Keratinocyte (primary cell): ENCODE results near the gene SDCCAG8. TPM values are rescaled to one million over a fixed set of nuclear protein-coding genes. Genes with fewer than 3 reads are reported as not detected.

Source experiments
- DNase-seq: peaks from one replicate; pipeline ENCODE4 v3.0.0-alpha.2; 2011; ENCODE audit warnings: low read depth, missing footprints, low spot score
- FAIRE-seq: peaks from 2 replicates; lab custom pipeline; 2011; peaks lifted over from hg19 to GRCh38; lab: Jason Lieb, UNC
- H2AFZ ChIP-seq: 2 replicates; pipeline ENCODE4 v1.6.0; 2012; ENCODE audit warnings: low read length, control low read depth, inconsistent platforms; ENCODE audit not compliant: control insufficient read depth
- H3K27ac ChIP-seq: 2 replicates; pipeline ENCODE4 v1.5.1; 2011; ENCODE audit warnings: low read length; ENCODE audit not compliant: control insufficient read depth, insufficient read depth
- H3K27me3 ChIP-seq: 3 replicates; pipeline ENCODE4 v1.6.0; 2011; ENCODE audit warnings: low read length; ENCODE audit not compliant: control insufficient read depth, insufficient read depth; ENCODE audit errors: extremely low read depth
- H3K36me3 ChIP-seq, 2 experiments: 2 replicates in 1 of 2; 3 replicates in 1 of 2; pipeline ENCODE4 v1.5.1; 2011; ENCODE audit warnings: low read length in 2 of 2, mild to moderate bottlenecking in 1 of 2; ENCODE audit not compliant: control insufficient read depth in 2 of 2, insufficient read depth in 2 of 2; ENCODE audit errors: extremely low read depth in 1 of 2
- H3K4me1 ChIP-seq: 3 replicates; pipeline ENCODE4 v1.5.1; 2011; ENCODE audit warnings: low read length; ENCODE audit not compliant: control insufficient read depth, insufficient read depth; ENCODE audit errors: extremely low read depth
- H3K4me2 ChIP-seq: 3 replicates; pipeline ENCODE4 v1.6.0; 2011; ENCODE audit warnings: low read depth, low read length; ENCODE audit not compliant: control insufficient read depth, insufficient read depth; ENCODE audit errors: extremely low read depth
- H3K4me3 ChIP-seq, 3 experiments: fragments of 200-600 bp in 1 of 3; sonication (generic) in 1 of 3; 2 replicates in 2 of 3; 3 replicates in 1 of 3; pipeline ENCODE4 v1.5.1; 2011 to 2016; ENCODE audit warnings: low read length in 3 of 3, mild to moderate bottlenecking in 3 of 3, control low read depth in 2 of 3, inconsistent platforms in 1 of 3, low read depth in 1 of 3, mixed read lengths in 1 of 3, mixed run types in 1 of 3, moderate library complexity in 1 of 3; ENCODE audit not compliant: control insufficient read depth in 2 of 3, insufficient read depth in 2 of 3; ENCODE audit errors: extremely low read depth in 1 of 3
- H3K79me2 ChIP-seq: 2 replicates; pipeline ENCODE4 v1.6.0; 2012; ENCODE audit warnings: low read length; ENCODE audit not compliant: control insufficient read depth, insufficient read depth
- H3K9ac ChIP-seq: 3 replicates; pipeline ENCODE4 v1.6.0; 2011; ENCODE audit warnings: low read length; ENCODE audit not compliant: control insufficient read depth, insufficient read depth; ENCODE audit errors: extremely low read depth
- H3K9me1 ChIP-seq: 3 replicates; pipeline ENCODE4 v1.6.0; 2011; ENCODE audit warnings: low read length; ENCODE audit not compliant: control insufficient read depth, insufficient read depth; ENCODE audit errors: extremely low read depth
- H3K9me3 ChIP-seq: 2 replicates; pipeline ENCODE4 v1.5.1; 2012; ENCODE audit warnings: low read depth, low read length; ENCODE audit not compliant: control insufficient read depth
- H4K20me1 ChIP-seq: 3 replicates; pipeline ENCODE4 v1.6.0; 2011; ENCODE audit warnings: low read length; ENCODE audit not compliant: control insufficient read depth, insufficient read depth; ENCODE audit errors: extremely low read depth
- EZH2 ChIP-seq: IDR thresholded peaks from one replicate; pipeline ENCODE4 v1.6.1; 2012; ENCODE audit warnings: inconsistent platforms, mild to moderate bottlenecking, low read length, moderate library complexity
- dilution Hi-C: fragments of 300-500 bp; cut with MboI; formaldehyde crosslinking; loops from one replicate; pipeline ENCODE4 v1.7.0; 2020; ENCODE audit warnings: low sequenced_read_pairs; ENCODE audit not compliant: extremely low pct_ligation_motif_present
- polyA plus RNA-seq, 5 experiments: library from polyadenylated mRNA; depleted of rRNA in 3 of 5; stranded (reverse) in 3 of 5; stranded (forward) in 1 of 5; unstranded in 1 of 5; fragments of >200 nt; gene quantifications; 1 replicate in 1 of 5; 2 replicates in 3 of 5; 3 replicates in 1 of 5; pipeline versions ENCODE4 v1.2.1 to v1.2.3, GENCODE V29; 2011 to 2012; ENCODE audit warnings: missing spikeins in 2 of 5, low read depth in 1 of 5, low replicate concordance in 1 of 5
- TF ChIP-seq, protein P1 (sequence below), 3 experiments: IDR thresholded peaks in 1 of 3; conservative IDR thresholded peaks in 1 of 3; optimal IDR thresholded peaks in 1 of 3; 2 replicates in 2 of 3; 3 replicates in 1 of 3; pipeline versions ENCODE3 to v1.5.1; 2011; ENCODE audit warnings: low read length in 3 of 3, mild to moderate bottlenecking in 3 of 3, moderate library complexity in 2 of 3, control low read depth in 1 of 3, inconsistent platforms in 1 of 3; ENCODE audit not compliant: insufficient read depth in 2 of 3; ENCODE audit errors: extremely low read depth in 1 of 3

SDCCAG8 gene
- polyA plus RNA-seq, 1 donor (not counting 4 experiments of a cell fraction or from before 2014, with no cell fraction given): 61.6 TPM

- Histone ChIP-seq H3K36me3 (no peaks in the 10 kb centered on the region), H4K20me1 (no peaks in the 10 kb centered on the region), H3K27me3 (no peaks in the 10 kb centered on the region), H3K9me1 (no peaks in the 10 kb centered on the region), H3K9me3 (no peaks in the 10 kb centered on the region), H3K4me1 (no peaks in the 10 kb centered on the region), H3K4me2 (no peak overlapping the region), H2AFZ (no peak overlapping the region), H3K9ac (no peak overlapping the region), H3K4me3 (no peak overlapping the region), H3K79me2 (no peaks in the 10 kb centered on the region), H3K27ac (no peak overlapping the region)
- no peak for TF ChIP-seq EZH2
- DNase-seq: no peak
- dilution Hi-C loops: no loop called here
- no peak for FAIRE-seq
These were observed 141.9 kb downstream of the SDCCAG8 start for GRCh38 chr1:243397613-243398321.

GRCh38 chr1:243399561-243400155, 143.8 kb downstream of the SDCCAG8 start:
- dilution Hi-C loops: no loop called here
- no peak for TF ChIP-seq EZH2
- TF ChIP-seq, protein P1, sequence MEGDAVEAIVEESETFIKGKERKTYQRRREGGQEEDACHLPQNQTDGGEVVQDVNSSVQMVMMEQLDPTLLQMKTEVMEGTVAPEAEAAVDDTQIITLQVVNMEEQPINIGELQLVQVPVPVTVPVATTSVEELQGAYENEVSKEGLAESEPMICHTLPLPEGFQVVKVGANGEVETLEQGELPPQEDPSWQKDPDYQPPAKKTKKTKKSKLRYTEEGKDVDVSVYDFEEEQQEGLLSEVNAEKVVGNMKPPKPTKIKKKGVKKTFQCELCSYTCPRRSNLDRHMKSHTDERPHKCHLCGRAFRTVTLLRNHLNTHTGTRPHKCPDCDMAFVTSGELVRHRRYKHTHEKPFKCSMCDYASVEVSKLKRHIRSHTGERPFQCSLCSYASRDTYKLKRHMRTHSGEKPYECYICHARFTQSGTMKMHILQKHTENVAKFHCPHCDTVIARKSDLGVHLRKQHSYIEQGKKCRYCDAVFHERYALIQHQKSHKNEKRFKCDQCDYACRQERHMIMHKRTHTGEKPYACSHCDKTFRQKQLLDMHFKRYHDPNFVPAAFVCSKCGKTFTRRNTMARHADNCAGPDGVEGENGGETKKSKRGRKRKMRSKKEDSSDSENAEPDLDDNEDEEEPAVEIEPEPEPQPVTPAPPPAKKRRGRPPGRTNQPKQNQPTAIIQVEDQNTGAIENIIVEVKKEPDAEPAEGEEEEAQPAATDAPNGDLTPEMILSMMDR (optimal IDR thresholded peaks at IDR 0.05 in 1 of 3, IDR thresholded peaks at IDR 0.05 in 1 of 3, conservative IDR thresholded peaks at IDR 0.05 in 1 of 3; ENCODE audit: extremely low read depth in 1 of 3, insufficient read depth in 2 of 3, low read length in 3 of 3): no peak
- Histone ChIP-seq H3K79me2 (no peaks in the 10 kb centered on the region), H3K9me3 (no peaks in the 10 kb centered on the region), H4K20me1 (no peaks in the 10 kb centered on the region), H3K27ac (no peak overlapping the region), H3K9me1 (no peaks in the 10 kb centered on the region), H3K4me1 (no peaks in the 10 kb centered on the region), H3K4me3 (no peak overlapping the region), H3K36me3 (no peaks in the 10 kb centered on the region), H3K9ac (no peak overlapping the region), H3K27me3 (no peaks in the 10 kb centered on the region), H2AFZ (no peak overlapping the region), H3K4me2 (no peak overlapping the region)
- DNase-seq (no peak), FAIRE-seq (no peak)
